HL-60 (cell line): ENCODE data around the gene DLG1.

Experiments used
- CTCF ChIP-seq: IDR thresholded peaks from one replicate; pipeline ENCODE4 v1.5.1; 2011; ENCODE audit warnings: low read length, control low read depth, inconsistent platforms; ENCODE audit not compliant: insufficient read depth
- TF ChIP-seq, protein P1 (sequence below): IDR thresholded peaks from 2 replicates; pipeline ENCODE4 v1.6.1; 2012; ENCODE audit warnings: low read depth; ENCODE audit not compliant: insufficient replicate concordance

GRCh38 chr3:197238842-197239241 lies 59.6 kb downstream of the DLG1 start:
- TF ChIP-seq, protein P1, sequence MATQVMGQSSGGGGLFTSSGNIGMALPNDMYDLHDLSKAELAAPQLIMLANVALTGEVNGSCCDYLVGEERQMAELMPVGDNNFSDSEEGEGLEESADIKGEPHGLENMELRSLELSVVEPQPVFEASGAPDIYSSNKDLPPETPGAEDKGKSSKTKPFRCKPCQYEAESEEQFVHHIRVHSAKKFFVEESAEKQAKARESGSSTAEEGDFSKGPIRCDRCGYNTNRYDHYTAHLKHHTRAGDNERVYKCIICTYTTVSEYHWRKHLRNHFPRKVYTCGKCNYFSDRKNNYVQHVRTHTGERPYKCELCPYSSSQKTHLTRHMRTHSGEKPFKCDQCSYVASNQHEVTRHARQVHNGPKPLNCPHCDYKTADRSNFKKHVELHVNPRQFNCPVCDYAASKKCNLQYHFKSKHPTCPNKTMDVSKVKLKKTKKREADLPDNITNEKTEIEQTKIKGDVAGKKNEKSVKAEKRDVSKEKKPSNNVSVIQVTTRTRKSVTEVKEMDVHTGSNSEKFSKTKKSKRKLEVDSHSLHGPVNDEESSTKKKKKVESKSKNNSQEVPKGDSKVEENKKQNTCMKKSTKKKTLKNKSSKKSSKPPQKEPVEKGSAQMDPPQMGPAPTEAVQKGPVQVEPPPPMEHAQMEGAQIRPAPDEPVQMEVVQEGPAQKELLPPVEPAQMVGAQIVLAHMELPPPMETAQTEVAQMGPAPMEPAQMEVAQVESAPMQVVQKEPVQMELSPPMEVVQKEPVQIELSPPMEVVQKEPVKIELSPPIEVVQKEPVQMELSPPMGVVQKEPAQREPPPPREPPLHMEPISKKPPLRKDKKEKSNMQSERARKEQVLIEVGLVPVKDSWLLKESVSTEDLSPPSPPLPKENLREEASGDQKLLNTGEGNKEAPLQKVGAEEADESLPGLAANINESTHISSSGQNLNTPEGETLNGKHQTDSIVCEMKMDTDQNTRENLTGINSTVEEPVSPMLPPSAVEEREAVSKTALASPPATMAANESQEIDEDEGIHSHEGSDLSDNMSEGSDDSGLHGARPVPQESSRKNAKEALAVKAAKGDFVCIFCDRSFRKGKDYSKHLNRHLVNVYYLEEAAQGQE, result no peak
- no peak for TF ChIP-seq CTCF
